ENCODE results near the gene PRDM13.
A peak's percentile ranks its signal among the peaks of the same experiment; 100 is the strongest.
"Not testable (repeated sequence)": the region's sequence is repeated elsewhere in the genome, so short reads cannot be mapped to it uniquely, and the experiment has no call there.

PRDM13 gene

GRCh38 chr6:99590728-99591672 lies 15.6 kb upstream of the PRDM13 start:
- no peak for DNase-seq (ENCODE audit: low spot score)
- Histone ChIP-seq H3K4me3 (peak overlapping the region; percentile 44), H3K27ac (no peak overlapping the region)
- TF ChIP-seq CTCF (IDR thresholded peaks at IDR 0.05), result no peak

- DNase-seq (ENCODE audit: low spot score), result no peak
- no peak for TF ChIP-seq CTCF (IDR thresholded peaks at IDR 0.05)
- Histone ChIP-seq H3K4me3 (no peak overlapping the region), H3K27ac (no peak overlapping the region)
Measured at GRCh38 chr6:99591673-99592364, 14.8 kb upstream of the PRDM13 start.

- Histone ChIP-seq H3K27ac (no peak overlapping the region), H3K4me3 (no peak overlapping the region)
- no peak for TF ChIP-seq CTCF (IDR thresholded peaks at IDR 0.05)
- no peak for DNase-seq (ENCODE audit: low spot score)
Measured at GRCh38 chr6:99592900-99593299, 13.7 kb upstream of the PRDM13 start.

- not testable (repeated sequence) for DNase-seq (ENCODE audit: low spot score); H3K4me3 ChIP-seq
Measured at GRCh38 chr6:99594696-99595095, 11.9 kb upstream of the PRDM13 start.

GRCh38 chr6:99602520-99603420 lies 3.9 kb upstream of the PRDM13 start:
- TF ChIP-seq CTCF (IDR thresholded peaks at IDR 0.05), result no peak
- Histone ChIP-seq H3K4me3 (peak overlapping the region; percentile 60), H3K27ac (no peak overlapping the region)
- DNase-seq (ENCODE audit: low spot score), result no peak

More at GRCh38 chr6:99594696-99595095, 11.9 kb upstream of the PRDM13 start:
- H3K27ac ChIP-seq, result not testable (repeated sequence)

GRCh38 chr6:99603421-99604165 lies 3.0 kb upstream of the PRDM13 start:
- TF ChIP-seq CTCF (IDR thresholded peaks at IDR 0.05), result no peak
- Histone ChIP-seq H3K27ac (no peak overlapping the region), H3K4me3 (peak overlapping the region; percentile 60)
- DNase-seq (ENCODE audit: low spot score), result peak; percentile 70

All from coronary artery (tissue), 2 donors.